CD4-positive, CD25-positive, alpha-beta regulatory T cell (primary cell): Measurements from ENCODE around the gene TNS1. TPM values are rescaled to one million over a fixed set of nuclear protein-coding genes. Genes with fewer than 3 reads are reported as not detected.

ENCODE experiments used
- ATAC-seq, 2 donors: fragments of 150-1000 bp; cut with Tn5 transposase; one replicate each; pipeline ENCODE4 v1.10.0; 2021; ENCODE audit warnings: low read depth in 2 of 2, moderate number of reproducible peaks in 2 of 2, moderate library complexity in 1 of 2
- DNase-seq, 3 donors: peaks; one replicate each; pipeline versions ENCODE4 v3.0.0 to v3.0.0-alpha.2; 2012 to 2022; ENCODE audit warnings: mixed read lengths in 1 of 3
- H3K27ac ChIP-seq: one replicate; pipeline ENCODE4 v1.7.0; 2013; ENCODE audit warnings: mild to moderate bottlenecking, low read length; ENCODE audit not compliant: insufficient read depth, poor library complexity, severe bottlenecking
- H3K27me3 ChIP-seq: one replicate; pipeline ENCODE4 v1.7.0; 2013; ENCODE audit warnings: low read length; ENCODE audit not compliant: control insufficient read depth, insufficient read depth
- H3K36me3 ChIP-seq: one replicate; pipeline ENCODE4 v1.7.0; 2013; ENCODE audit warnings: mild to moderate bottlenecking, low read length, moderate library complexity; ENCODE audit not compliant: control insufficient read depth, insufficient read depth
- H3K4me1 ChIP-seq: 2 replicates; pipeline ENCODE4 v1.7.0; 2013; ENCODE audit warnings: mild to moderate bottlenecking, low read length; ENCODE audit not compliant: insufficient read depth, control insufficient read depth, poor library complexity, severe bottlenecking
- H3K4me3 ChIP-seq: one replicate; pipeline ENCODE4 v1.7.0; 2013; ENCODE audit warnings: low read depth, mild to moderate bottlenecking, low read length, moderate library complexity
- H3K9me3 ChIP-seq, 2 experiments: 1 replicate in 1 of 2; 2 replicates in 1 of 2; pipeline ENCODE4 v1.7.0; 2013; ENCODE audit warnings: low read length in 2 of 2, mild to moderate bottlenecking in 1 of 2, moderate library complexity in 1 of 2; ENCODE audit not compliant: control insufficient read depth in 2 of 2
- H3K27ac Mint-ChIP-seq, 3 donors: one replicate each; pipeline ENCODE4 v1.8.0; 2020 to 2022; ENCODE audit warnings: mild to moderate bottlenecking in 3 of 3, mixed read lengths in 3 of 3, moderate library complexity in 2 of 3
- H3K27me3 Mint-ChIP-seq: one replicate; pipeline ENCODE4 v1.8.0; 2022; ENCODE audit warnings: mild to moderate bottlenecking, mixed read lengths
- H3K36me3 Mint-ChIP-seq: one replicate; pipeline ENCODE4 v1.8.0; 2020; ENCODE audit warnings: mixed read lengths
- H3K4me1 Mint-ChIP-seq, 4 donors: one replicate each; pipeline ENCODE4 v1.8.0; 2020 to 2022; ENCODE audit warnings: mixed read lengths in 4 of 4, mild to moderate bottlenecking in 1 of 4
- H3K4me3 Mint-ChIP-seq, 4 donors: one replicate each; pipeline ENCODE4 v1.8.0; 2020 to 2022; ENCODE audit warnings: mild to moderate bottlenecking in 4 of 4, mixed read lengths in 4 of 4, moderate library complexity in 3 of 4
- H3K9me3 Mint-ChIP-seq, 7 donors: one replicate each; pipeline ENCODE4 v1.8.0; 2020 to 2022; ENCODE audit warnings: mixed read lengths in 7 of 7, mild to moderate bottlenecking in 3 of 7, moderate library complexity in 2 of 7
- polyA plus RNA-seq, 4 donors: library from polyadenylated mRNA; unstranded; fragments of 300-500 nt; fragmentation: Illumina TruSeq; gene quantifications; one replicate each; pipeline ENCODE4 v1.2.3, GENCODE V29; 2021
- total RNA-seq: library from RNA; stranded (reverse); gene quantifications from one replicate; pipeline ENCODE4 v1.2.3, GENCODE V29; 2022

TNS1 gene
- total and polyA plus RNA-seq, 5 donors from 2014 or later, result 0.49 TPM; not detected in 4

DNA sequence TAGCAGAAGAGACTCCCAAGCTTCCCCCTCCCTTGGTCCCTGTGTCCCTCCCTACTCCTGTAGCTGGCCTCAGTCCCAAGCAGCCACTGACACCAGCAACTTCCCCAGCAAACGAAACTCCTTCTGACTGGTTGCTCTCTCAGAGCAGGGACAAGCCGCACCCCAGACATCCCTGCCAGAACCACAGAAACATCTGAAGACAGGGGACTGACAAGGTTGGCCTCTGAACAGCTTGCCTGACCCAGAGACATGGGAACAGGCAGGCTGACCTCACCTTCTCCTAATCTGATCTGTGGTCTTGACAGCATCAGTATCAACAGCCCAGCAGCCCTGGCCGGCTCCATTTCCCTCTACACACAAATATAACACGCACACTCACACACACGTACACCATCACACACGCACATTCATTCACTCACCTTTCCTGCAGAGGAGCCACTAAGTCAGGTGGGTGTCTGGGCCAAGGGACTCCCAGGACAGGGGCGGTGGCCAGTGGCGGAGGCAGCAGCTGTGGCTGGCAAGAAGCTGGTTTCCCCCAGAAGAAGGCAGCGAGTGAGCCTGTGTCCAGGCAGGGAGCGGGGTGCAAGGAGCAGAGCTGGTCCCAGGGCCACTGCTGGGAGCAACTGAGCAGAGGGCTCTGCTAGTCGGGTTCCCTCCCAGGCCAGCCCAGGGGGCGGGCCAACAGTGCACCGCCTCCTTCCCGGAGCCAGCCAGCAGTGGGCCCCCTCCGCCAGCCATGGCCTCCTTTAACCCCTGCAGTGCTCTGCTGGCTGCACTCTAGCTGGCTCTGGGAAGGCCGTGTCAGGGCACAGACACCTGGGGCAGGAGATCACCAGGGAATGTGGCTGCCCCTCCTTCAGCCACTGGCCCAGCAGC lies 59.1 kb downstream of the TNS1 start:
- no peaks in the 10 kb centered on the region for H3K4me1 ChIP-seq
- H3K27ac ChIP-seq, result no peak overlapping the region
- ATAC-seq, result peak in 1 of 2 donors; percentile 28
- no peak overlapping the region for H3K4me3 ChIP-seq
- Mint-ChIP-seq H3K36me3 (no peaks in the 10 kb centered on the region), H3K27ac (peak overlapping the region in 2 of 3 donors; percentile 20 to 28), H3K27me3 (peaks cover 10% of the 10 kb centered on the region), H3K4me1 (no peaks in the 10 kb centered on the region), H3K4me3 (no peak overlapping the region), H3K9me3 (peaks cover 0 to 3% (median 0%) of the 10 kb centered on the region in 7 donors)
- H3K36me3 ChIP-seq, result no peaks in the 10 kb centered on the region
- no peaks in the 10 kb centered on the region for H3K9me3 ChIP-seq
- no peaks in the 10 kb centered on the region for H3K27me3 ChIP-seq
- peak in 1 of 3 donors; percentile 44 for DNase-seq

DNA sequence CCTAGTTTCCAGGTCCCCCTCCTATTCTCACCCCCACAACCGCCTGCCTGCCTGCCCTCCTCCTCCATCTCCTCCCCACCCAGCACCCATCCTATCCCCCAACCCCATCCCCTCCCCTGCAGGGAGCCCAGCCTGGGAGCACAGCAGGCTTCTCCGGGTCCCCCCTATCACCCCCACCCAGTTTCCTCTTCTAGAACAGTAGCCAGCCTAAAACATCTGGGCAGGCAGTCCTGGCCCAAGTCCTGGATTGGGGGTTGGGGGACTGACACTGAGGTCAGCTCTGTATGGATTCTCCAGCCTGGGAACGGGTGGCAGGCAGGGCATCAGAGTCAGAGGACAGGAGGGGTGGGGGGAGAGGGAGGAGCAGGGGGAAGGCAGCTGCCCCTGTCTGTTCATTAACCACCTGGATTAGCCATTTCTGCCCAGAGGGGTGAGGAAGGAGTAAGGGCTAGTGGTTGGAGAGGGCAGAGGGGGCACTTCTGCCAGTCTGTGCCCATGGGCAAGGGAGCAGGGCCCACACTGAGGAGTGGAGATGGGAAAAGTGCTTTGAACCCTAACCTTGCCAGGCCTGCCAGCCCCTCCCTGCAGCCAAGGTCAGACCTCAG lies 60.0 kb downstream of the TNS1 start:
- Histone ChIP-seq H3K4me1 (no peaks in the 10 kb centered on the region), H3K4me3 (no peak overlapping the region), H3K27me3 (no peaks in the 10 kb centered on the region), H3K27ac (no peak overlapping the region), H3K36me3 (no peaks in the 10 kb centered on the region), H3K9me3 (no peaks in the 10 kb centered on the region)
- H3K4me3 Mint-ChIP-seq, result no peak overlapping the region
- no peak for ATAC-seq
- no peak for DNase-seq
- H3K36me3 Mint-ChIP-seq, result no peaks in the 10 kb centered on the region
- no peaks in the 10 kb centered on the region for H3K4me1 Mint-ChIP-seq
- H3K9me3 Mint-ChIP-seq, result peaks cover 0 to 3% (median 0%) of the 10 kb centered on the region in 7 donors
- peaks cover 6% of the 10 kb centered on the region for H3K27me3 Mint-ChIP-seq
- no peak overlapping the region for H3K27ac Mint-ChIP-seq

DNA sequence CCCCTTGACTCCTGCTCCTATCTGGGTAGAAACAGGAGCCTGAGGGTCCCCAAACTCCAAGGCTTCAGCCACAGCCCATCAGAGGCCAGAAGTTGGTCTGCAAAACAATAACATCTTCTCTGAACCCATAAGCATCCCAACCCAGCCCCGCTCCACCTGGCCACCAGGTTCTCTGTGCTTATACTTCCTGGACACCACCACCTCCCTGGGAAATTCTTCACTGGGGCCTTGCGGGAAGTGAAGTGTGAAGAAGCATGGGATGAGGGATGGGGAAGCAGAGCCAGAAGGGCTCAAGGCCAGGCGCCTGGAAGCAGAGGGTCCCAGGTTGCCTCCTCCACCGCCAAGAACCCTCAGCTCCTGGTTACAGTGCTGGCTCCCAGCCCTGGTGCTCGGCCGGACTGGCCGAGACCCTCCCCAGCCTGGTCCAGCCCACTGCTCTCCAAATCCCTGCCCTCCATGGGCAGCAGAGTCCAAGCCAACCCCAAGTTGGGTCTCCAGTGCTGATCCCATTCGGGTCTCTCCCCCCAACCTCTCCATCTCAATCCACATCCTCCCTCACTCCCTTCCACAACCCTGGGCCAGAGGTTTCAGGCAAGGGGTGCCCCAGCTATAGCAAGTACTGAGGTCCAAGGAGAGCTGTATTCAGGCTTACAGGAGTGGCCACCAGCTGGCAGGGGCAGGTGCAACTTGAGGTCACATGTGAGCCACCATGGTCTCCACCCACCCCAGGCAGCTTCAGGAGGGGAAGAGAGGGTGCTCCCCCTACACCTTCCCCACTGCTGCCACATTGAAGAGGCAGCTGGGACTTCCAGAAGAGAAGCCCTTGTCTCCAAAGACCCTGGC lies 60.7 kb downstream of the TNS1 start:
- H3K36me3 ChIP-seq, result no peaks in the 10 kb centered on the region
- H3K4me1 ChIP-seq, result no peaks in the 10 kb centered on the region
- H3K4me3 ChIP-seq, result no peak overlapping the region
- no peak for ATAC-seq
- Mint-ChIP-seq H3K4me1 (no peaks in the 10 kb centered on the region), H3K27me3 (peaks cover 6% of the 10 kb centered on the region), H3K36me3 (no peaks in the 10 kb centered on the region), H3K27ac (no peak overlapping the region), H3K4me3 (no peak overlapping the region), H3K9me3 (peaks cover 0 to 1% (median 0%) of the 10 kb centered on the region in 7 donors)
- H3K27me3 ChIP-seq, result no peaks in the 10 kb centered on the region
- H3K9me3 ChIP-seq, result no peaks in the 10 kb centered on the region
- no peak overlapping the region for H3K27ac ChIP-seq
- DNase-seq, result no peak

DNA sequence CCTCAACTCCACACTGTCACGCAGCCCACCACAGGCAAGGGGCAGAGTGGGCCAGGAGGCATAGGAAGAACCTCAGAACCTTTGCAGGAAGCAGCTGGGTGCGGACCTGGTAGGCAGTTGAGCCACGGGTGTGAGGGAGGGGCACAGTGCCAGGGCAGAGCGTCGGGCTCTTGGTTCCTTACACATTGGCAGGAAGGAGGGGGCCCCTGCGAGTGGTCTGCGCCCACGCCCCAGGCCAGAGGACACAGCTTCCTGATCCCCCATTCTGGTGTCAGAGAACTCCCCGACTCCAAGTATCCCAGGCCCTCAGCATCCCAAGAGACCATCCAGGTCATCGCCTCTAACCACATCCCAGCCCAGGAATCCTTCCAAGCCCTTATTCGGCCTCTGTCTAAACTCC lies 61.5 kb downstream of the TNS1 start:
- DNase-seq (no peak), ATAC-seq (no peak)
- no peaks in the 10 kb centered on the region for H3K36me3 ChIP-seq
- H3K36me3 Mint-ChIP-seq, result no peaks in the 10 kb centered on the region
- no peaks in the 10 kb centered on the region for H3K9me3 ChIP-seq
- H3K9me3 Mint-ChIP-seq, result peaks cover 0 to 1% (median 0%) of the 10 kb centered on the region in 7 donors
- H3K27me3 Mint-ChIP-seq, result peaks cover 5% of the 10 kb centered on the region
- no peak overlapping the region for H3K27ac Mint-ChIP-seq
- H3K27me3 ChIP-seq, result no peaks in the 10 kb centered on the region
- no peaks in the 10 kb centered on the region for H3K4me1 ChIP-seq
- no peak overlapping the region for H3K27ac ChIP-seq
- H3K4me1 Mint-ChIP-seq, result no peaks in the 10 kb centered on the region
- no peak overlapping the region for H3K4me3 ChIP-seq
- H3K4me3 Mint-ChIP-seq, result no peak overlapping the region

DNA sequence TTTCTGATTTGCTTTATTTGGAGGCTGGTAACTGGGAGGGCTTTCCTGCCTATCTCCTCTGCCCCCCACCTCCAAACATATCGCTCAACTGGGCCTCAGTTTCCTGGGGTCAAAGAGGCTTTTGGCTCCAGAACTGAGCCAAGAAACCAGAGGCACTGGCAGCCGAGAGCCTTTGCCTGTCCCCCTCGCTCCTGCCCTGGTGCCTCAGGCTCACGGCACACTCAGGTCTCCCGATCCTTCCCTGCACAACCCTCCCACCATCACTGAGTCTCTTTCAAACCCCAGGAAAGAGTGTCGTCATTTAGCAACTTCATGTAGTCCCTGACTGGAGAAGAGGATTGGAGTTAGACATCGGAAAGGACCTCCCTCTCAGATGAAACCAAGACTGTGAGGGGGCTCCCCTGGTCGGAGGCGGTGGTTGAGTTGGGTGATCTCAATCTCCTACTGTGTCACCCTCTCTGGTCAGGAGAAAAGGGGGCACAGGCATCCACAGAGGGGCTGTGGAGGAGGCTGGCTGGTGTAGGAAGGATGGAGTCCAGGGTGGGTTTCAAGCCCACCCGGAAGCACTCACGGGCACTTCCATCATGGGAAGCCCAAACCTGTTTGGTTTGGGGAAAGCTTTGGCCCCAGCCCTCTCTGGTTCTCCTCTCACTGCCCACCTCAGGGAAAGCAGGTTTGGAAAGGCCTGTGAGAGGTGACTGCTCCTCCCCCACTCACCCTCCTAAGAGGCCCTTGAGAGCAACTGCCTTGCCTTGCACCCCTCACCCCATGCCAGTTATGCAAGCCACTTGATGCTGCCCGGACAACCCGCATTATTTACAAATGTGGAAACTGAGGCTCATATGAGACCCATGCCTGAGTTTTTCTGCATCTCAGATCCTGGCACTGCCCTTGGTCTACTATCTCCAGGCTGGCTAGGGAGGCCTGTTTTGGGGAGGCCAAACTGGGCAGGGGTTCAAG lies 62.3 kb downstream of the TNS1 start:
- Mint-ChIP-seq H3K36me3 (no peaks in the 10 kb centered on the region), H3K27ac (no peak overlapping the region), H3K4me3 (no peak overlapping the region), H3K9me3 (peaks cover 0 to 1% (median 0%) of the 10 kb centered on the region in 7 donors), H3K27me3 (peaks cover 3% of the 10 kb centered on the region), H3K4me1 (no peaks in the 10 kb centered on the region)
- ATAC-seq (no peak), DNase-seq (no peak)
- Histone ChIP-seq H3K4me3 (no peak overlapping the region), H3K36me3 (no peaks in the 10 kb centered on the region), H3K4me1 (no peaks in the 10 kb centered on the region), H3K27me3 (no peaks in the 10 kb centered on the region), H3K27ac (no peak overlapping the region), H3K9me3 (no peaks in the 10 kb centered on the region)

DNA sequence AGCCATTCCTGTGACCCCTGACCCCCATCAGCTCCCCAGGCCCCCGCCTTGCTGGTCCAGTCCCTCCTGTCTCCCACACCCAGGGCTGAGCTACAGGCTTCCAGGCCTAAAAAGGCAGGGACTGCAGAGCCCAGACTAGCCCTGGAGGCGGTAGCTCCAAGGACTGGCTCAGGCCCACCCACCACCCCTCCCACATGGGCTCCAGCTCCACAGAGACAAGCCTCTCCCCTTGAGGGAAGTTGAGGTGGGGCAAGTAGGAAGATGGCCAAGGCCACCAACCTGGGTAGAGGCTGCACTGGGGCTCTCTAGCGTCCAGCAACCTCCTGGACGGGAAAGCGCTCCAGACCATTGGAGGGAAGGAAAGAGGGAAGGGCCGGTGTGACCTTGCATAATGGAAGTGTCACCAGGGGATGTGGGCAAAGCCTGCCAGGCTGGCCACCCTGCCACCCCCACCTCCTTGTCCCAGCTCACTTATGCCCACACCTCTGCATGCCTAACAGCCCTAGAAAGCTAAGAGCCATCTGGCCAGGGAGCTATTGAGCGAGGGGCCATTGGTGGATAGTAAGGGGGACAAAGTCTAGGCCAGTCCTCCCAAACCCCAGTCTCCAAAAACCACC lies 63.1 kb downstream of the TNS1 start:
- H3K4me1 Mint-ChIP-seq, result no peaks in the 10 kb centered on the region
- no peaks in the 10 kb centered on the region for H3K36me3 Mint-ChIP-seq
- peaks cover 6% of the 10 kb centered on the region for H3K27me3 Mint-ChIP-seq
- peaks cover 0 to 1% (median 0%) of the 10 kb centered on the region in 7 donors for H3K9me3 Mint-ChIP-seq
- no peak overlapping the region for H3K4me3 ChIP-seq
- no peak overlapping the region for H3K4me3 Mint-ChIP-seq
- H3K27me3 ChIP-seq, result no peaks in the 10 kb centered on the region
- no peak for ATAC-seq
- no peaks in the 10 kb centered on the region for H3K4me1 ChIP-seq
- H3K27ac Mint-ChIP-seq, result peak overlapping the region in 1 of 3 donors; percentile 56
- no peaks in the 10 kb centered on the region for H3K9me3 ChIP-seq
- no peak for DNase-seq
- no peaks in the 10 kb centered on the region for H3K36me3 ChIP-seq
- no peak overlapping the region for H3K27ac ChIP-seq
